ENCODE data around the gene IFNK.

Gene IFNK

DNA sequence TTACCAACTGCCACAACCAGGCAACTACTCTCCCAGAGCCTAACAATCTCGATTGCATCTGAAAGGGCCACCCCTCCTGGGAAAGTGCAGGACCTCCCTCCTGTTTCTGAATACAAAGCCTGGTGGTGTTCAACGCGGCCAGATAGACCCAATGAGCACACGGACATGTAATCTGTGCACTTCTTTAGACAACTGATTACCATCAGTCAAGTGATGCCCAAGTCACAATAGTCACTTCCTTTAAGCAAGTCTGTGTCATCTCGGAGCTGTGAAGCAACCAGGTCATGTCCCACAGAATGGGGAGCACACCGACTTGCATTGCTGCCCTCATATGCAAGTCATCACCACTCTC is 48.5 kb downstream of the IFNK start:
- H3K79me2 ChIP-seq (ENCODE audit: control insufficient read depth, insufficient read depth, low read length, unreplicated experiment): peaks cover 7% of the 10 kb centered on the region
- no peaks in the 10 kb centered on the region for H3K36me3 ChIP-seq (ENCODE audit: insufficient read depth, low read length)
- H3K4me1 ChIP-seq (ENCODE audit: control insufficient read depth, insufficient read depth, low read length, unreplicated experiment): peaks cover 13% of the 10 kb centered on the region
- H3K27me3 ChIP-seq (ENCODE audit: insufficient read depth, low read length): peaks cover 20% of the 10 kb centered on the region
- H2AFZ ChIP-seq (ENCODE audit: low read length, unreplicated experiment): peak overlapping the region; percentile 87
- peak overlapping the region; percentile 89 for H3K4me3 ChIP-seq (ENCODE audit: low read depth, low read length)
- H3K27ac ChIP-seq (ENCODE audit: low read depth, low read length): peak overlapping the region; percentile 88

DNA sequence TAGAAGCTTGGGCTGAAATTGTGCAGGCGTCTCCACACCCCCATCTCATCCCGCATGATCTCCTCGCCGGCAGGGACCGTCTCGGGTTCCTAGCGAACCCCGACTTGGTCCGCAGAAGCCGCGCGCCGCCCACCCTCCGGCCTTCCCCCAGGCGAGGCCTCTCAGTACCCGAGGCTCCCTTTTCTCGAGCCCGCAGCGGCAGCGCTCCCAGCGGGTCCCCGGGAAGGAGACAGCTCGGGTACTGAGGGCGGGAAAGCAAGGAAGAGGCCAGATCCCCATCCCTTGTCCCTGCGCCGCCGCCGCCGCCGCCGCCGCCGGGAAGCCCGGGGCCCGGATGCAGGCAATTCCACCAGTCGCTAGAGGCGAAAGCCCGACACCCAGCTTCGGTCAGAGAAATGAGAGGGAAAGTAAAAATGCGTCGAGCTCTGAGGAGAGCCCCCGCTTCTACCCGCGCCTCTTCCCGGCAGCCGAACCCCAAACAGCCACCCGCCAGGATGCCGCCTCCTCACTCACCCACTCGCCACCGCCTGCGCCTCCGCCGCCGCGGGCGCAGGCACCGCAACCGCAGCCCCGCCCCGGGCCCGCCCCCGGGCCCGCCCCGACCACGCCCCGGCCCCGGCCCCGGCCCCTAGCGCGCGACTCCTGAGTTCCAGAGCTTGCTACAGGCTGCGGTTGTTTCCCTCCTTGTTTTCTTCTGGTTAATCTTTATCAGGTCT is 49.0 kb downstream of the IFNK start, which contains the start of gene C9orf72:
TSS of gene C9orf72 (minus strand) at position 564 of the 716 bp plus-strand sequence. CDS start 6,361 bp downstream, outside the sequence.
- Histone ChIP-seq H3K27me3 (ENCODE audit: insufficient read depth, low read length) (peaks cover 21% of the 10 kb centered on the region), H3K36me3 (ENCODE audit: insufficient read depth, low read length) (no peaks in the 10 kb centered on the region), H2AFZ (ENCODE audit: low read length, unreplicated experiment) (peak within 1 kb of the TSS; percentile 95), H3K79me2 (ENCODE audit: control insufficient read depth, insufficient read depth, low read length, unreplicated experiment) (peaks cover 7% of the 10 kb centered on the region), H3K4me1 (ENCODE audit: control insufficient read depth, insufficient read depth, low read length, unreplicated experiment) (peaks cover 13% of the 10 kb centered on the region), H3K4me3 (ENCODE audit: low read depth, low read length) (peak within 1 kb of the TSS; percentile 89), H3K27ac (ENCODE audit: low read depth, low read length) (peak within 1 kb of the TSS; percentile 88)

DNA sequence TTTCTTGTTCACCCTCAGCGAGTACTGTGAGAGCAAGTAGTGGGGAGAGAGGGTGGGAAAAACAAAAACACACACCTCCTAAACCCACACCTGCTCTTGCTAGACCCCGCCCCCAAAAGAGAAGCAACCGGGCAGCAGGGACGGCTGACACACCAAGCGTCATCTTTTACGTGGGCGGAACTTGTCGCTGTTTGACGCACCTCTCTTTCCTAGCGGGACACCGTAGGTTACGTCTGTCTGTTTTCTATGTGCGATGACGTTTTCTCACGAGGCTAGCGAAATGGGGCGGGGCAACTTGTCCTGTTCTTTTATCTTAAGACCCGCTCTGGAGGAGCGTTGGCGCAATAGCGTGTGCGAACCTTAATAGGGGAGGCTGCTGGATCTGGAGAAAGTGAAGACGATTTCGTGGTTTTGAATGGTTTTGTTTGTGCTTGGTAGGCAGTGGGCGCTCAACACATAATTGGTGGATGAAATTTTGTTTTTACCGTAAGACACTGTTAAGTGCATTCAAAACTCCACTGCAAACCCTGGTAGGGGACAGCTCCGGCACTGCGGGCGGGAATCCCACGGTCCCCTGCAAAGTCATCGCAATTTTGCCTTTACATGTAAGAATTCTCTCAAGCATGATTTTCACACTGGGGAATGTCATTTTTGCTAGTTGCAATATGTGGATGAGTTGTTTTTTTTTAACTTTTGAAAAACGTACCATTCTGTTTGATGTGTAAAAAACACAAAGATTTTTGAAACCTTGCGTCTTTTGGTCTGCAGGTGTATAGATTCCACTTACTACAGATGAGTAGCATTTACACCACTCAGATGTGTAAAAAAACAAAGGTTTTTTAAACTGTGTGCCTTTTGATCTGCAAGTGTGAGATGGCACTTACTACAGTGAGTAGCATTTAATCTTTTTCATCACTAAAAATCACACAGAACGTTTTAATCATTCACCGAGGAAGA is 49.8 kb downstream of the IFNK start:
- H3K27ac ChIP-seq (ENCODE audit: low read depth, low read length): peak overlapping the region; percentile 88
- peak overlapping the region; percentile 95 for H2AFZ ChIP-seq (ENCODE audit: low read length, unreplicated experiment)
- H3K36me3 ChIP-seq (ENCODE audit: insufficient read depth, low read length): no peaks in the 10 kb centered on the region
- H3K4me1 ChIP-seq (ENCODE audit: control insufficient read depth, insufficient read depth, low read length, unreplicated experiment): peaks cover 13% of the 10 kb centered on the region
- peaks cover 30% of the 10 kb centered on the region for H3K27me3 ChIP-seq (ENCODE audit: insufficient read depth, low read length)
- peak overlapping the region; percentile 89 for H3K4me3 ChIP-seq (ENCODE audit: low read depth, low read length)
- peaks cover 7% of the 10 kb centered on the region for H3K79me2 ChIP-seq (ENCODE audit: control insufficient read depth, insufficient read depth, low read length, unreplicated experiment)

Data from ACC112 (cell line).